Measurements from ENCODE around the gene ZNF500. TPM values are rescaled to one million over a fixed set of nuclear protein-coding genes. Genes with fewer than 3 reads are reported as not detected.
A peak's percentile ranks its signal among the peaks of the same experiment; 100 is the strongest.

Gene ZNF500
- total and polyA plus RNA-seq, 12 donors = 3.8 to 10.5 (median 8.1) TPM

DNA sequence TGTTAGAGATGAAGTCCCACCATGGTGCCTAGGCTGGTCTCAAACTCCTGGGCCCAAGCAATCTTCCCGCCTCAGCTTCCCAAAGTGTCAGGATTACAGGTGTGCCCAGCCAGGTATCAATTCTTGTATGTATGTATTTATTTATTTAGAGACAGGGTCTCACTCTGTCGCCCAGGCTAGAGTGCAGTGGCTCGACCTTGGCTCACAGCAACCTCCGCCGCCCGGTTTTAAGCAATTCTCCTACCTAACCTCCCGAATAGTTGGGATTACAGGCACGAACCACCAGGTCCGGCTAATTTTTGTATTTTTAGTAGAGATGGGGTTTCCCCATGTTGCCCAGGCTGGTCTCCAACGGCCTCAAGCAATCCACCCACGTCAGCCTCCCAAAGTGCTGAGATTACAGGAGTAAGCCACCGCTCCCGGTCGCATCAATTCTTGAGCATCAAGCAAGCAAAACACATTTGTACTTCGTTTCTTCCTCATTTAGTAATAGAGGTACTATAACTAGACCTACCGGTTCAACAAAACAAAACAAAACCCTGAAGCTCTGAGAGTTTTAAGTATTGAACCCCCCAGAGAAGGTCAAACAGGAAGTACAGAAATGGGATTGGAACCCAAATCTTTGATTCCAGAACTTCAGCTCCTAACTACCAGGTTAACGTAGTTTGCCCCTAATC, 1.0 kb upstream of the ZNF500 start:
- no peaks in the 10 kb centered on the region for H3K9me3 ChIP-seq
- TF ChIP-seq, protein P1, sequence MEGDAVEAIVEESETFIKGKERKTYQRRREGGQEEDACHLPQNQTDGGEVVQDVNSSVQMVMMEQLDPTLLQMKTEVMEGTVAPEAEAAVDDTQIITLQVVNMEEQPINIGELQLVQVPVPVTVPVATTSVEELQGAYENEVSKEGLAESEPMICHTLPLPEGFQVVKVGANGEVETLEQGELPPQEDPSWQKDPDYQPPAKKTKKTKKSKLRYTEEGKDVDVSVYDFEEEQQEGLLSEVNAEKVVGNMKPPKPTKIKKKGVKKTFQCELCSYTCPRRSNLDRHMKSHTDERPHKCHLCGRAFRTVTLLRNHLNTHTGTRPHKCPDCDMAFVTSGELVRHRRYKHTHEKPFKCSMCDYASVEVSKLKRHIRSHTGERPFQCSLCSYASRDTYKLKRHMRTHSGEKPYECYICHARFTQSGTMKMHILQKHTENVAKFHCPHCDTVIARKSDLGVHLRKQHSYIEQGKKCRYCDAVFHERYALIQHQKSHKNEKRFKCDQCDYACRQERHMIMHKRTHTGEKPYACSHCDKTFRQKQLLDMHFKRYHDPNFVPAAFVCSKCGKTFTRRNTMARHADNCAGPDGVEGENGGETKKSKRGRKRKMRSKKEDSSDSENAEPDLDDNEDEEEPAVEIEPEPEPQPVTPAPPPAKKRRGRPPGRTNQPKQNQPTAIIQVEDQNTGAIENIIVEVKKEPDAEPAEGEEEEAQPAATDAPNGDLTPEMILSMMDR (IDR thresholded peaks at IDR 0.05) = no peak
- intact Hi-C loops (cut with DNase I) = loop anchor here in 4 of 10 donors (2.0 to 5.0 kb wide), 4 partner anchors 34 to 189 kb away; partner anchors contain the start of genes ROGDI (in 3 of the 4), ANKS3 (in 1 of the 4), DNAAF8 (in 1 of the 4) and SEC14L5 (in 1 of the 4)
- peak overlapping the region; percentile 7 to 93 (median 88) for H3K27ac ChIP-seq
- peaks cover 12 to 44% (median 32%) of the 10 kb centered on the region in 9 donors for H3K4me1 ChIP-seq
- peaks cover 0 to 24% (median 9%) of the 10 kb centered on the region in 9 donors for H3K36me3 ChIP-seq
- no peaks in the 10 kb centered on the region for H3K27me3 ChIP-seq
- WGBS, 2 donors = 49 to 55% methylated on average over 17 of the region's 17 CpGs
- ATAC-seq = no peak
- no peak for DNase-seq
- H3K4me3 ChIP-seq = peak overlapping the region in 9 of 10 donors; percentile 57 to 99 (median 84)

DNA sequence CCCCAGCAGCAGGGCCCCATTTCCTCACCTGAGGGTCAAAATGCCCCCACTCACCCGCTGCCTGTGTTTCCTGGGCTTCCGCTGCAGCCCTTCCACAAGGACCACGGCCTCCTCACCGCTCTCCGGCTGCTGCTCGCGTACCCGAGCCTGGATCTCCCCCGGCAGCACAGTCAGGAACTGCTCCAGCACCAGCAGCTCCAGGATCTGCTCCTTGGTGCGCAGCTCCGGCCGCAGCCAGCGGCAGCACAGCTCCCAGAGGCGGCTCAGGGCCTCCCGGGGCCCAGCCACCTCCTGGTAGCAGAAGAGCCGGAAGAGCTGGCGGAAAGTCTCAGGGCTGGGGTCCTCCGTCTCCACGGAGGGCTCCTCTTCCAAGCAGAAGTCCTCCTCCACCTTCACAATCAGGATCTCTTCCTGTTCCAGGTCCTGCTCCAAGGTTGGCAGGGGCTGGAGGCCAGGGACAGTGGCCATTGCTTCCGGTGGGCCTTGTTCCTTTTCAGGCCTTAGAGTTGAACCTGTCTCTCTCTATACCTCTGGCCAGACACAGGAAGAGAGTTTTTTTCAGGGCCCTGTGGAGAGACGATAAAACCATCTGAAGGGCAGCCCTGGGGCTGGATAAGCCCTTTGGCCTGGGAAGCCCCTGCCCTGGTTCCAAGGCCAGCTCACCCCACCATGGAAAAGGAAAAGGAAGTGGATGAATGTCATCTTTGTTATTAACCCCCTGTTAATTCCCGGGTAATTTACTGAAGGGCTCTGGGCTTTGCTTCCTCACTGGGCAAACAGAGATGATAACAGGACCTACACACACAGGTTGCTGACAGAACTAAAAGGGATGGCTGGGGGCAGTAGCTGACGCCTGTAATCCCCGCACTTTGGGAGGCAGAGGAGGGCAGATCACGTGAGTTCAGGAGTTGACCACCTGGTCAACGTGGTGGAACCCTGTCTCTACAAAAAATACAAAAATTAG, 1.2 kb downstream of the ZNF500 start:
- intact Hi-C loops (cut with DNase I) = loop anchor here in 4 of 10 donors (2.0 to 5.0 kb wide), 4 partner anchors 33 to 192 kb away; partner anchors contain the start of genes ROGDI (in 3 of the 4), ANKS3 (in 1 of the 4), DNAAF8 (in 1 of the 4) and SEC14L5 (in 1 of the 4)
- 62 to 64% methylated on average over 26 of the region's 26 CpGs for WGBS, 2 donors
- no peak for DNase-seq

DNA sequence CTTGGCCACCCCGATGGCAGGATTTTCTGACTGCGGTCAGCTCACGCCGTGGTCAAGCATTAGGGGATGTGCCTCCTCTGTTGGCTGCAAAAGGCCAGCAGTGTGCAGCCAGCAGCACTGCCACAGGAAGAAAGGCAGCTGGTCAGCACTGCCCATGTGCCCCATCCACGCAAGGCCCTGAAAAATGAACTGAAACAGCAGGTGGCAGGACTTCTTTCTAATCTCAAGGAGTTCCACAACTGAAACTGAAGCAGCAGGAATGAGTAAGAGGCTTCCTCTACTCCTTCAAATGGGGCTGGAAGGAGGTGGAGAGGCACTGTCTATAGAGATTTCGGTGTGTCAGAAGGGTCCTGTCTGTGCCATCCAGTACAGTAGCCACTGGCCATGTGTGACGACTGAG, 3.2 kb downstream of the ZNF500 start:
- peaks cover 5 to 66% (median 36%) of the 10 kb centered on the region in 9 donors for H3K36me3 ChIP-seq
- no peak for ATAC-seq
- intact Hi-C loops (cut with DNase I) = no loop called here
- H3K4me3 ChIP-seq = no peak overlapping the region
- H3K4me1 ChIP-seq = peaks cover 12 to 41% (median 28%) of the 10 kb centered on the region in 9 donors
- TF ChIP-seq, protein P1 (IDR thresholded peaks at IDR 0.05) = no peak
- 91 to 92% methylated on average over 7 of the region's 7 CpGs for WGBS, 2 donors
- DNase-seq = no peak
- H3K9me3 ChIP-seq = no peaks in the 10 kb centered on the region
- H3K27me3 ChIP-seq = no peaks in the 10 kb centered on the region
- H3K27ac ChIP-seq = no peak overlapping the region

More for the DNA sequence above, 1.2 kb downstream of the ZNF500 start:
- H3K36me3 ChIP-seq = peaks cover 1 to 46% (median 20%) of the 10 kb centered on the region in 9 donors
- H3K9me3 ChIP-seq = no peaks in the 10 kb centered on the region
- ATAC-seq = no peak
- peaks cover 12 to 44% (median 32%) of the 10 kb centered on the region in 9 donors for H3K4me1 ChIP-seq
- peak overlapping the region; percentile 79 to 99 (median 86) for H3K4me3 ChIP-seq
- TF ChIP-seq, protein P1 (IDR thresholded peaks at IDR 0.05) = no peak
- peak overlapping the region in 9 of 10 donors; percentile 83 to 93 (median 89) for H3K27ac ChIP-seq
- no peaks in the 10 kb centered on the region for H3K27me3 ChIP-seq

DNA sequence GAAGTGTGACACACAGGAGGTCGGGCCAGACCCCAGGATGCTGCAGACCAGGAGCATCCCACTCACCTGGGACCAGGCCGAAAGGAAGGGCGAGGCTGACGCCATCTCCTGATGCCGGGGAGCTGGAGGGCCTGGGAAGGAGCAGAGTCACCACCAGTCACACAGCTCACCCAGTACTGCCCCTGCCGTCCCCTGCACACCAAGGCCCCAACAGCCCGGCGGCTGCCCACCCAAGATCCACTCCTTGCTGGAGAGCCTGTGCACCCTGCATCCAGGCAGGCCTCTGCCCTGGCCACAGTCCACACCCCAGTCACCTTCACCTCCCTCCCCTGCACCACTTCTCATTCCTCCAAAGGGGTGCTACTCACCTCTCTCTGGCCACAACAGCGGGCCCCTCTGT, 4.8 kb downstream of the ZNF500 start:
- TF ChIP-seq, protein P1 (IDR thresholded peaks at IDR 0.05) = no peak

More for the DNA sequence above, 4.8 kb downstream of the ZNF500 start:
- DNase-seq = no peak
- H3K27ac ChIP-seq = no peak overlapping the region
- peaks cover 5 to 30% (median 18%) of the 10 kb centered on the region in 9 donors for H3K4me1 ChIP-seq
- no peak for ATAC-seq
- WGBS, 2 donors = 88 to 95% methylated on average over 9 of the region's 9 CpGs
- no peak overlapping the region for H3K4me3 ChIP-seq
- H3K27me3 ChIP-seq = no peaks in the 10 kb centered on the region
- intact Hi-C loops (cut with DNase I) = no loop called here
- peaks cover 5 to 82% (median 42%) of the 10 kb centered on the region in 9 donors for H3K36me3 ChIP-seq
- H3K9me3 ChIP-seq = no peaks in the 10 kb centered on the region

Data from heart right ventricle (tissue), 16 donors.